ENCODE measurements around the gene CFAP57. TPM values are rescaled to one million over a fixed set of nuclear protein-coding genes. Genes with fewer than 3 reads are reported as not detected.

The CFAP57 gene
- total and polyA plus RNA-seq, 9 of the 15 experiments (the other 6 are each of a cell fraction or from before 2014, with no cell fraction given) = 0.04 to 0.22 (median 0.07) TPM; not detected in 3

- TF ChIP-seq, protein P1, sequence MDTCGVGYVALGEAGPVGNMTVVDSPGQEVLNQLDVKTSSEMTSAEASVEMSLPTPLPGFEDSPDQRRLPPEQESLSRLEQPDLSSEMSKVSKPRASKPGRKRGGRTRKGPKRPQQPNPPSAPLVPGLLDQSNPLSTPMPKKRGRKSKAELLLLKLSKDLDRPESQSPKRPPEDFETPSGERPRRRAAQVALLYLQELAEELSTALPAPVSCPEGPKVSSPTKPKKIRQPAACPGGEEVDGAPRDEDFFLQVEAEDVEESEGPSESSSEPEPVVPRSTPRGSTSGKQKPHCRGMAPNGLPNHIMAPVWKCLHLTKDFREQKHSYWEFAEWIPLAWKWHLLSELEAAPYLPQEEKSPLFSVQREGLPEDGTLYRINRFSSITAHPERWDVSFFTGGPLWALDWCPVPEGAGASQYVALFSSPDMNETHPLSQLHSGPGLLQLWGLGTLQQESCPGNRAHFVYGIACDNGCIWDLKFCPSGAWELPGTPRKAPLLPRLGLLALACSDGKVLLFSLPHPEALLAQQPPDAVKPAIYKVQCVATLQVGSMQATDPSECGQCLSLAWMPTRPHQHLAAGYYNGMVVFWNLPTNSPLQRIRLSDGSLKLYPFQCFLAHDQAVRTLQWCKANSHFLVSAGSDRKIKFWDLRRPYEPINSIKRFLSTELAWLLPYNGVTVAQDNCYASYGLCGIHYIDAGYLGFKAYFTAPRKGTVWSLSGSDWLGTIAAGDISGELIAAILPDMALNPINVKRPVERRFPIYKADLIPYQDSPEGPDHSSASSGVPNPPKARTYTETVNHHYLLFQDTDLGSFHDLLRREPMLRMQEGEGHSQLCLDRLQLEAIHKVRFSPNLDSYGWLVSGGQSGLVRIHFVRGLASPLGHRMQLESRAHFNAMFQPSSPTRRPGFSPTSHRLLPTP (IDR thresholded peaks at IDR 0.05; ENCODE audit: borderline replicate concordance, extremely low read depth, insufficient read length) = no peak
- TF ChIP-seq, protein P2, sequence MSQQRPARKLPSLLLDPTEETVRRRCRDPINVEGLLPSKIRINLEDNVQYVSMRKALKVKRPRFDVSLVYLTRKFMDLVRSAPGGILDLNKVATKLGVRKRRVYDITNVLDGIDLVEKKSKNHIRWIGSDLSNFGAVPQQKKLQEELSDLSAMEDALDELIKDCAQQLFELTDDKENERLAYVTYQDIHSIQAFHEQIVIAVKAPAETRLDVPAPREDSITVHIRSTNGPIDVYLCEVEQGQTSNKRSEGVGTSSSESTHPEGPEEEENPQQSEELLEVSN (IDR thresholded peaks at IDR 0.05; ENCODE audit: borderline replicate concordance in 1 of 2, extremely low read depth in 1 of 2, insufficient read depth in 1 of 2, insufficient read length in 1 of 2, low read depth in 1 of 2, low read length in 1 of 2, poor library complexity in 1 of 2, severe bottlenecking in 1 of 2) = peak; percentile 85 to 89
- TF ChIP-seq, protein P3, sequence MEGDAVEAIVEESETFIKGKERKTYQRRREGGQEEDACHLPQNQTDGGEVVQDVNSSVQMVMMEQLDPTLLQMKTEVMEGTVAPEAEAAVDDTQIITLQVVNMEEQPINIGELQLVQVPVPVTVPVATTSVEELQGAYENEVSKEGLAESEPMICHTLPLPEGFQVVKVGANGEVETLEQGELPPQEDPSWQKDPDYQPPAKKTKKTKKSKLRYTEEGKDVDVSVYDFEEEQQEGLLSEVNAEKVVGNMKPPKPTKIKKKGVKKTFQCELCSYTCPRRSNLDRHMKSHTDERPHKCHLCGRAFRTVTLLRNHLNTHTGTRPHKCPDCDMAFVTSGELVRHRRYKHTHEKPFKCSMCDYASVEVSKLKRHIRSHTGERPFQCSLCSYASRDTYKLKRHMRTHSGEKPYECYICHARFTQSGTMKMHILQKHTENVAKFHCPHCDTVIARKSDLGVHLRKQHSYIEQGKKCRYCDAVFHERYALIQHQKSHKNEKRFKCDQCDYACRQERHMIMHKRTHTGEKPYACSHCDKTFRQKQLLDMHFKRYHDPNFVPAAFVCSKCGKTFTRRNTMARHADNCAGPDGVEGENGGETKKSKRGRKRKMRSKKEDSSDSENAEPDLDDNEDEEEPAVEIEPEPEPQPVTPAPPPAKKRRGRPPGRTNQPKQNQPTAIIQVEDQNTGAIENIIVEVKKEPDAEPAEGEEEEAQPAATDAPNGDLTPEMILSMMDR (IDR thresholded peaks at IDR 0.05 in 2 of 3, conservative IDR thresholded peaks at IDR 0.05 in 1 of 3; ENCODE audit: insufficient read depth in 2 of 3, low read depth in 1 of 3, low read length in 3 of 3) = no peak
- TF ChIP-seq TCF7 (IDR thresholded peaks at IDR 0.05; ENCODE audit: borderline replicate concordance) (no peak; the same call in 1 of the 2 replicates), TCF3 (CRISPR knock-in tag; IDR thresholded peaks at IDR 0.05) (no peak), ZBED1 (IDR thresholded peaks at IDR 0.05) (no peak), MYC (IDR thresholded peaks at IDR 0.05; ENCODE audit: low read depth, low read length) (peak; percentile 98), MYC (CRISPR knock-in tag; IDR thresholded peaks at IDR 0.05; ENCODE audit: borderline replicate concordance, low read depth) (peak; percentile 93), RB1 (IDR thresholded peaks at IDR 0.05; ENCODE audit: low read depth) (0 out of 2 replicates have a peak, but pooled peaks have one; percentile 13), PHB (CRISPR knock-in tag; IDR thresholded peaks at IDR 0.05) (no peak), U2AF1 (optimal IDR thresholded peaks at IDR 0.05; ENCODE audit: low read depth, low read length) (no peak), RFX1 (IDR thresholded peaks at IDR 0.05) (peak; percentile 100), CBFB (CRISPR knock-in tag; IDR thresholded peaks at IDR 0.05) (0 out of 2 replicates have a peak, but pooled peaks have one; percentile 74)
- TF ChIP-seq, protein P4, sequence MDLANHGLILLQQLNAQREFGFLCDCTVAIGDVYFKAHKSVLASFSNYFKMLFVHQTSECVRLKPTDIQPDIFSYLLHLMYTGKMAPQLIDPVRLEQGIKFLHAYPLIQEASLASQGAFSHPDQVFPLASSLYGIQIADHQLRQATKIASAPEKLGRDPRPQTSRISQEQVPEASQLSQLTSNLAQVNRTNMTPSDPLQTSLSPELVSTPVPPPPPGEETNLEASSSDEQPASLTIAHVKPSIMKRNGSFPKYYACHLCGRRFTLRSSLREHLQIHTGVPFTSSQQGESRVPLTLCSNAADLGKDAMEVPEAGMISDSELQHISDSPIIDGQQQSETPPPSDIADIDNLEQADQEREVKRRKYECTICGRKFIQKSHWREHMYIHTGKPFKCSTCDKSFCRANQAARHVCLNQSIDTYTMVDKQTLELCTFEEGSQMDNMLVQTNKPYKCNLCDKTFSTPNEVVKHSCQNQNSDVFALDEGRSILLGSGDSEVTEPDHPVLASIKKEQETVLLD (IDR thresholded peaks at IDR 0.05) = no peak
- TF ChIP-seq, protein P5, sequence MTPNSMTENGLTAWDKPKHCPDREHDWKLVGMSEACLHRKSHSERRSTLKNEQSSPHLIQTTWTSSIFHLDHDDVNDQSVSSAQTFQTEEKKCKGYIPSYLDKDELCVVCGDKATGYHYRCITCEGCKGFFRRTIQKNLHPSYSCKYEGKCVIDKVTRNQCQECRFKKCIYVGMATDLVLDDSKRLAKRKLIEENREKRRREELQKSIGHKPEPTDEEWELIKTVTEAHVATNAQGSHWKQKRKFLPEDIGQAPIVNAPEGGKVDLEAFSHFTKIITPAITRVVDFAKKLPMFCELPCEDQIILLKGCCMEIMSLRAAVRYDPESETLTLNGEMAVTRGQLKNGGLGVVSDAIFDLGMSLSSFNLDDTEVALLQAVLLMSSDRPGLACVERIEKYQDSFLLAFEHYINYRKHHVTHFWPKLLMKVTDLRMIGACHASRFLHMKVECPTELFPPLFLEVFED (CRISPR knock-in tag; conservative IDR thresholded peaks at IDR 0.05) = no peak
- TF ChIP-seq, protein P6, sequence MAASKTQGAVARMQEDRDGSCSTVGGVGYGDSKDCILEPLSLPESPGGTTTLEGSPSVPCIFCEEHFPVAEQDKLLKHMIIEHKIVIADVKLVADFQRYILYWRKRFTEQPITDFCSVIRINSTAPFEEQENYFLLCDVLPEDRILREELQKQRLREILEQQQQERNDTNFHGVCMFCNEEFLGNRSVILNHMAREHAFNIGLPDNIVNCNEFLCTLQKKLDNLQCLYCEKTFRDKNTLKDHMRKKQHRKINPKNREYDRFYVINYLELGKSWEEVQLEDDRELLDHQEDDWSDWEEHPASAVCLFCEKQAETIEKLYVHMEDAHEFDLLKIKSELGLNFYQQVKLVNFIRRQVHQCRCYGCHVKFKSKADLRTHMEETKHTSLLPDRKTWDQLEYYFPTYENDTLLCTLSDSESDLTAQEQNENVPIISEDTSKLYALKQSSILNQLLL (CRISPR knock-in tag; IDR thresholded peaks at IDR 0.05; ENCODE audit: borderline replicate concordance) = no peak
Measured at GRCh38 chr1:43171876-43172526, at the start of gene CFAP57, which contains the start of gene EBNA1BP2 (continued).

Measured in K562 (cell line).